Chondrocyte (in vitro differentiated cells): ENCODE measurements around the gene TMEM214. TPM values are rescaled to one million over a fixed set of nuclear protein-coding genes. Genes with fewer than 3 reads are reported as not detected.
"Not testable (repeated sequence)": the region's sequence is repeated elsewhere in the genome, so short reads cannot be mapped to it uniquely, and the experiment has no call there.

Experiments
- DNase-seq: peaks from one replicate; pipeline ENCODE4 v3.0.0; 2021; ENCODE audit warnings: mixed read lengths, low spot score
- H3K27ac Mint-ChIP-seq: one replicate; pipeline ENCODE4 v1.8.0; 2021; ENCODE audit warnings: mild to moderate bottlenecking, moderate library complexity, mixed read lengths; ENCODE audit not compliant: unreplicated experiment
- H3K27me3 Mint-ChIP-seq: 2 replicates; pipeline ENCODE4 v1.8.0; 2021; ENCODE audit warnings: low read depth, mixed read lengths
- H3K36me3 Mint-ChIP-seq: 2 replicates; pipeline ENCODE4 v1.8.0; 2021; ENCODE audit warnings: low read depth, mixed read lengths
- H3K4me1 Mint-ChIP-seq: 2 replicates; pipeline ENCODE4 v1.8.0; 2021; ENCODE audit warnings: low read depth, mild to moderate bottlenecking, mixed read lengths
- H3K4me3 Mint-ChIP-seq: one replicate; pipeline ENCODE4 v1.8.0; 2021; ENCODE audit warnings: mild to moderate bottlenecking, moderate library complexity, mixed read lengths; ENCODE audit not compliant: unreplicated experiment
- H3K9me3 Mint-ChIP-seq: 2 replicates; pipeline ENCODE4 v1.8.0; 2021; ENCODE audit warnings: low read depth, mixed read lengths
- CTCF ChIP-seq: fragments of 200-600 bp; sonication (generic); IDR thresholded peaks from 2 replicates; pipeline ENCODE4 v1.5.0; 2021; ENCODE audit warnings: antibody characterized with exemption, mild to moderate bottlenecking, moderate library complexity
- total RNA-seq: library from RNA; stranded (reverse); gene quantifications from 3 replicates; pipeline ENCODE4 v1.2.1, GENCODE V29; 2021

TMEM214 gene
- total RNA-seq, 1 donor from 2014 or later = 107 TPM

DNA sequence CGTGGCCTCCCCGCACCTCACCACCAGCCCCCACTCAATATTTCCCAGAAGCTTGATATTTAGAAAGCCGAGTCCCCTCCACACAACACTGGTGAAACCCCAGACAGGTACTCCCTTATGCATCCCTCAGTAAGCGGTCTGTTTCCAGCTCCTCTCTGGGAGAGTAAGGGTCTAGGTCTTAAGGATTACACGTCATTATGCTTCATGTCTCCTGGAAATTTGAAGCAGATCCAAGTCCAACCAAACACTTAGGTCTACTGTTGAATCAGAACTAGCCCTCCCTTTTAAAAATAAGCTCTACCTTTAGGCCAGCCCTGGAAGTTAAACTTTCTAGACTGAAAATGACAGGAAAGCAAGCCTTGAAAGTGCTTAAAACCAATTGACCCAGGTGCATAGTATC, 40.2 kb downstream of the TMEM214 start:
- Mint-ChIP-seq H3K4me3 (peak overlapping the region; percentile 79), H3K36me3 (peaks cover 13% of the 10 kb centered on the region), H3K4me1 (peaks cover 80% of the 10 kb centered on the region), H3K27me3 (no peaks in the 10 kb centered on the region), H3K27ac (peak overlapping the region; percentile 94), H3K9me3 (no peaks in the 10 kb centered on the region)
- DNase-seq = no peak
- no peak for TF ChIP-seq CTCF

DNA sequence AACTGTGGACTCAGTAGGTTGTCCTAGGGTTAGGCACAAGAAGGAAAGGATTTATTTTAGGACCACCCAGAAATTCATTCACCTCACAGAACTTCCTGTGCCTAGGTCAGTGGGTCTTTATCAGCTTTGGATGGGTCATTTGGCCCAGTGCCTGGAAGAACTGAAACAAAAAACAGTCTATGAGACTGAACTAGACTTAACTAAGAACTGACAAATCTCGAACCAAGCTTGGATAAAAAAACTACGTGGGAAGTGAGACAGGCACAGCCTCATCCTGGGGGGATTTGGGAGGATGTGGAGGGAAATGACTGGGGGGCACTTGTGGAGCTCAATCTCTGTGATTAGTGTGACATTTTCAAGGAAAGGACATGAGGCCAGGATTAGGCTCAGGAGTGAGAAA, 41.0 kb downstream of the TMEM214 start:
- DNase-seq = no peak
- no peak for TF ChIP-seq CTCF
- Mint-ChIP-seq H3K36me3 (peaks cover 11% of the 10 kb centered on the region), H3K9me3 (no peaks in the 10 kb centered on the region), H3K4me1 (peaks cover 79% of the 10 kb centered on the region), H3K4me3 (no peak overlapping the region), H3K27ac (no peak overlapping the region), H3K27me3 (no peaks in the 10 kb centered on the region)

- Mint-ChIP-seq H3K36me3 (peaks cover 4% of the 10 kb centered on the region), H3K4me3 (no peak overlapping the region), H3K9me3 (no peaks in the 10 kb centered on the region), H3K27me3 (no peaks in the 10 kb centered on the region), H3K27ac (peak overlapping the region; percentile 51), H3K4me1 (peaks cover 75% of the 10 kb centered on the region)
- no peak for DNase-seq
- TF ChIP-seq CTCF = no peak
These were observed 42.2 kb downstream of the TMEM214 start for GRCh38 chr2:27074738-27075565.

DNA sequence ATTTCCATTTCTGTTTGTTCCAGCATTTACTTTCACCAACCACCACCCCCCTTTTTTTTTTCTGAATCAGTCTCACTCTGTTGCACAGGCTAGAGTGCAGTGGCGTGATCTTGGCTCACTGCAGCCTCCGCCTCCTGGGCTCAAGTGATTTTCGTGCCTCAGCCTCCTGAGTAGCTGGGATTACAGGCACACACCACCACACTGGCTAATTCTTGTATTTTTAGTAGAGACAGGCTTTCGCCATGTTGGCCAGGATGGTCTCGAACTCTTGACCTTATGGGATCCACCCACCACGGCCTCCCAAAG, 42.8 kb downstream of the TMEM214 start:
- not testable (repeated sequence) for H3K36me3 Mint-ChIP-seq, H3K27me3 Mint-ChIP-seq, H3K27ac Mint-ChIP-seq, H3K9me3 Mint-ChIP-seq, DNase-seq, H3K4me3 Mint-ChIP-seq
- H3K4me1 Mint-ChIP-seq = peaks cover 75% of the 10 kb centered on the region

DNA sequence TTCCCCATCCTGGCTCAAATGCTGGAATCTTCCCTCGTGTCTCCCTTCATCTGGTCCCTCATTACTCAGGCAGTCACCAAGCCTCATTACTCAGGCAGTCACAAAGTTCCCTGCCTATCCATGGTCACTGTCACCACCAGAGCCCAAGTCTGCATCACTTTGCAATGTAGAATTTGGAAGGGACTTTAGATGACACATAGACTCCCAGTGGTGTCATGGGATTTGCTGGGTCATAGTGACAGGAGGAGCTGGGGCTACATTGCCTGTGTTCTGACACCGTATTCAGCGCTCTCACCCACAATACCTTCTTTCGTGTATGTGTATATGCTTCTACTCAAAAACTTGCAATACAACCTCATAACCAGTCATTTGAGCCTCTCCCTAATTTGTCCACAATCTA, 43.6 kb downstream of the TMEM214 start:
- no peaks in the 10 kb centered on the region for H3K27me3 Mint-ChIP-seq
- peaks cover 76% of the 10 kb centered on the region for H3K4me1 Mint-ChIP-seq
- no peak for TF ChIP-seq CTCF
- H3K9me3 Mint-ChIP-seq = no peaks in the 10 kb centered on the region
- H3K36me3 Mint-ChIP-seq = peaks cover 5% of the 10 kb centered on the region
- H3K27ac Mint-ChIP-seq = no peak overlapping the region
- no peak overlapping the region for H3K4me3 Mint-ChIP-seq
- DNase-seq = no peak

DNA sequence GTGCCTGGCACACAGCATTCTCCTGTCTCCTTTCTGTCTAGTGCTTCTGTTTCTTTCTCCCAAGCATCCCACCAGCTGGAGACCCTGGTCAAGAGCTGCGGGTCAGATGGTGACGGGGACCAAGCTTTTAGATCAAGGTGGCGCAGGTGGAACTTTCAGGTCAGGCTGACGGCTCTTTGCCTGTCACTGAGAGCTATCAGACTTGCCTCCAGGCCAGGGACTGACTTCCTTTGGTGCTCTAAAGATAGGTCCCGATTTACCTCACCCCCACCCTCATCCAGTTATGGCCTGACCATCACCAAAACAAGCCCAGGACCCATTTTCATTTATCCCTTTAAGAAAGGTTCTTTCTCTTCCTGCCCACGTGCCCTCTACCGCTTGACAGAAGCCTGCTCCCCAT, 44.5 kb downstream of the TMEM214 start:
- Mint-ChIP-seq H3K36me3 (peaks cover 7% of the 10 kb centered on the region), H3K9me3 (no peaks in the 10 kb centered on the region), H3K4me3 (no peak overlapping the region), H3K27me3 (no peaks in the 10 kb centered on the region), H3K4me1 (peaks cover 77% of the 10 kb centered on the region), H3K27ac (peak overlapping the region; percentile 33)
- TF ChIP-seq CTCF = no peak
- no peak for DNase-seq
